HG02588 (cell line): Measurements from ENCODE around the gene TTLL11.

Experiments used
- ATAC-seq: cut with Tn5 transposase; IDR thresholded peaks from one replicate; pipeline ENCODE4 v1.9.1; 2021; ENCODE audit warnings: mild to moderate bottlenecking, moderate library complexity; ENCODE audit not compliant: unreplicated experiment

TTLL11 gene

DNA sequence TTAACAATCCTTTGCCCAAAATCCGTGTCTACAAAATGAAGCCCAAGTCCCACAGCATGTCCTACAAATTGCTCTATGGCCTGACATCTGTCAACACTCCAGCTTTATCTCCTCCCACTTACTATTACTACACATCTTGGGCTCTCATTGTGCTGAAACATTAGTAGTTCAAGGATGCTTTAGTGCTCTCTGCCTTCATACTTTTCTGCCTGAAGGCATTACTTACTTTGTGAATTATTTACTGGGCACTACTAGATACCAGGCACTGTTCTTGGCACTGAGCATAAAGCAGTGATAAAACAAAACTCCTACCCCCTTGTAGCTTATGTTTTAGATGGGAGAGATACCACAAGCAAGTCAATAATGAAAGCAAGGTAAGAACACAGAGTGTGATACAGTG, 113.4 kb downstream of the TTLL11 start:
- no peak for ATAC-seq

DNA sequence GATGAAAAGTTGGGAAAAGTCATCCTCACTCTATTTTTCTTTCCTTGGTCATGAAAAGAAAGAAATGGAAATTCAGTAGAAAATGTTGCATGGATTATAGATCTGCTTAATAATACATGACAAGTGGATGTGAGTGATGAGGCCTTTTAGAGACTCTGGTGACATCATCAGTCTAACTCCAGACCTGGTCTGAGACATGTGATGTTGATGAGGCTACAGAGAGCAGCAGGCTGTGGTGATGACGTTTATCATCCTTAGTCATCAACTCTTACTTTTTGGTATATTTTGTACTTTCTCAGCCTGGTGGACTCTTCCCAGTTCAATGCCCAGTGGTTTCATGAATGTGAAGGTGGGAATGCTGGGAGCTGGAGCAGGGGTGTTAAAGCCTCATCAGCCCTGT, 116.4 kb downstream of the TTLL11 start:
- no peak for ATAC-seq

- no peak for ATAC-seq
Measured at GRCh38 chr9:121975801-121976277, 117.3 kb downstream of the TTLL11 start.

- ATAC-seq: no peak
Measured at GRCh38 chr9:121974421-121974820, 118.7 kb downstream of the TTLL11 start.

GRCh38 chr9:121972501-121972981, 120.6 kb downstream of the TTLL11 start:
- ATAC-seq: peak; percentile 74

GRCh38 chr9:121968056-121968455, 125.1 kb downstream of the TTLL11 start:
- no peak for ATAC-seq

GRCh38 chr9:121966706-121967105, 126.4 kb downstream of the TTLL11 start:
- no peak for ATAC-seq

- no peak for ATAC-seq
Measured at GRCh38 chr9:121963528-121963995, 129.5 kb downstream of the TTLL11 start.

DNA sequence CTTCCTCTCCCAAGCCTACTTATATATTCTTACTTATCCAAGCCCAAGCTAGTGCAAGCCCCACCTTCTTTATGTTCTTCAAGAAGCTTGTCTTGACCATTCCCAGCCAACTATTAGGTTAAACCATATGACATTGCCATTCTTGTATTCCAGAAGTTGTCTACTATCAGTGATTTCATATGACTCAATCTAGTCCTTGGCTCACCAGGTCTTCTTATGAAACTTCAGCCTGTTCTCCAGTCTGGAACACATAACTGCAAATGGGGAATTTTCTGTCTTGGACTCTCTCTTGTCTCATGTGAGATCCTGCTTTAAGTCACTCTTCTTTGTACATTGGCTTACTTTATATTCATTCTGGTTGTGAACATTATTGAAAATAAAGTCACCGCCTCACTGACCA, 130.7 kb downstream of the TTLL11 start:
- ATAC-seq: no peak

GRCh38 chr9:121960665-121961064, 132.4 kb downstream of the TTLL11 start:
- ATAC-seq: no peak

- ATAC-seq: no peak
Measured at GRCh38 chr9:121958530-121958929, 134.6 kb downstream of the TTLL11 start.

- ATAC-seq: no peak
Measured at GRCh38 chr9:121956808-121957207, 136.3 kb downstream of the TTLL11 start.

DNA sequence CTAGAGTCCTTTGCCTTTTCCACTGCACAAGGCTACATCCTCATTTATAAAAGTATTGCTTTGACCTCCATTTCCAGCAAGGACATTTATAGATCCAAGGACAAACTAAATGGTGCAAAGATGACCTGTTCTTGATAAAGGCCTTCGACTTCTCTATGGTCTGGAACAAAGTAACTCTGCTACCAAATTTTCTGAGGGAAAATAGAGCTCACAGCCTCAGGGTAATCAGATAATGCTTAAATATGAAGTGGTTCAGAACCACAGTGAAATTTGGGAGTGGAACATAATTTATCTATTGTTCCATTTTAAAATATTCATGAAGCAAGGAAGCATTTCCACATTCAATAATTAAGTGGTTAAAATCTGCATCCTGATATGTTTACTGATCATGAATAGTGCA, 137.5 kb downstream of the TTLL11 start:
- no peak for ATAC-seq

DNA sequence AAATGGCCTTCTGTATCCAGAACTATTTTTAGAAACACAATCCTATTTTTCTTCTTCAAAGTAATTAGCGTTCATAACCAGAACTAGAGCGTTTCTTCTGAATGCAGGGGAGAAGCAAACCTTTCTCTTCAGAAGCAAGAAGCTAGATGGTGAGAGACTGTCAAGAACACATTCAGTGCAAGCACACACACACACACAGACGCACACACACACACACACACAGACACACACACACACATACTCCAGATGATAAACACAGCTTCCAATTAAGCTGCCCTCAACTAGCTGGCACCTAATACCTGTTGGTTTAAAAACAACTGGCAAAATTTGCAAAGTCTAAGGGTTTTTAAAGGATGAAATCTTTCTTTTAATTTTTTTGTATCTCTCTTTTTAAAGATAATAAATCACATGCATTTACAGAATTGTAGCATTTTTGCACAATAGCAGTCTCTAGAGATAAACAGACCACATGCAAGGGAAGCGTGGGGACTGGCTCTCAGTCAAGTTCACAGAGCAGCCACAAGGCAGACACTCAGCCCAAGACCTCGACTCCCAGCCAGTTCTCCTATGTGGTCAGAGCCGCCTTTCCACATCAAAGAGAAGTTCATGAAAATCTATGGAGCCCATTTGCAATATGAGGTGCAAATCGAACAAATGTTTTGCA, 138.5 kb downstream of the TTLL11 start:
- ATAC-seq: no peak

DNA sequence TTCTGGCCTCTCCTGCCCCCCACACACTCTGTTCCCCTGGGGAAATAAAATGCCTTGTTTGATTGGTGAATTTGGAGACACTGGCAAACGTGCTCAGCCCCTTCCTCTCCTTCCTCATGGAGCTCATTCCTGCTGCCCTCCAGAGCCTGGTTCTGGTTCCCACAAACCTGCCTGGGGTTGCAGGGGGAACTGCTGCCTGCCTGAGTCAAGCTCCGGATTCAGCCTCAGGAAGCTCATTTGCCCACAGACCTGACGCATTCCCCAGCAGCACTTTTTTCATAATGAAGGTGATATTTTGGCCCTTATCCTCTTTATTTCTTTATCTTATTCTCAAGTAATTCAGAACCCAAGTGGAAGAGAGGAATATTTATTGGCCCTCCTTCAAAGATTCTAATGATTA, 140.5 kb downstream of the TTLL11 start:
- ATAC-seq: no peak

DNA sequence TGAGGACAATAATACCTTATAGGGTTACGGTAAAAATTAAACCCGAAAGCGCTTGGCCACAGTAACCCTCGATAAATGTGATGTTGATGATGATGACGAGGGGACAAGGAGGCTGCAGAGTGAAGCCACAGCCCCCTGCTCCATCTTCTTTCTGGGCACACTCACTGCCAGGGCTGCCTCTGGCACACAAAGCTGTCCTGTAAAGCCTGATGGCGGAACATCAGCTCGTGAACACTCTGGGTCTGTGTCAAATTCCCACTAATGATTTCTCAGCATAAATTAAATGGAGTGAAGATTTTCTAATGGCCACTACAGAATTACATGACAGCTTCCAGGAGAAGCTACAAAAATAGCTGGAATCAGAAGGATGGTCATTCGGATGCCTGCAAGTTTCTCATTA, 142.2 kb downstream of the TTLL11 start:
- no peak for ATAC-seq

- ATAC-seq: no peak
Measured at GRCh38 chr9:121950441-121950840, 142.7 kb downstream of the TTLL11 start.

DNA sequence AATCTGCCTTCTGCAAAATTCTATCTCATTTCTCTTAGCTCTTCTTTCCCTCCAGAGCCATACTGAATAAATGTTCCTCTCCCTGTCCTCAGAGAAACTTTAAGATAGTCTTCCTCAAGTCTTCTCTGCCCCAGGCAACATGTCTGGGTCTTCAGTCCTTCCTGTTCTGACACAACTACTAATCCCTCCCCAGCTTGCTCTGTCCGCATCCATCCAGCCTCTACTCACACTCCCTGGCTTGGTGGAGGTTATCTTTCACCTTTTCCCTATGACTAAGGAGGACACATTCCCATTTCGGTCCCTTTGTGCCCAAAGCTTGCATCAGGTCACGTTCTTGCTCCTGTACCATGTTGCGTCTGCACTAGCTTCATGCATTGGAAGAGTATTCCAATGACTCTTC, 143.3 kb downstream of the TTLL11 start:
- no peak for ATAC-seq

DNA sequence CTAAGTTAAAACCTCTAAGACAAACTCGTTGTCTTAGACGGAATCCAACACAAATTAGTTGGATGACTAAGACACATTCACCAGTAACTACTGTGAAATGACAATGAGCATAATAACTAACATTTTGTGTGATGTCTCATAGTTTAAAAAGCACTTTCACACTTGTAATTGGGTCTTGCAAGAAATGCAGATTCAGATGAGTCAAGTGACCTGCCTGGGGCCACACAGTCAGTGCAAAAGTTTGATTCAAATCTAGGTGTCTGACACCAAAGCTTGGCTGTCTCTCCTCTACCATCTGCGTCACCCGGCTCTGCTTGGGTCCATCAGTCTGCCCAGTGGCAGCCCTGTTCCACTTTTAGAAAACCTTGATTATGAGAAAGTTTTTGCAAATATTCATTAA, 143.7 kb downstream of the TTLL11 start:
- no peak for ATAC-seq

DNA sequence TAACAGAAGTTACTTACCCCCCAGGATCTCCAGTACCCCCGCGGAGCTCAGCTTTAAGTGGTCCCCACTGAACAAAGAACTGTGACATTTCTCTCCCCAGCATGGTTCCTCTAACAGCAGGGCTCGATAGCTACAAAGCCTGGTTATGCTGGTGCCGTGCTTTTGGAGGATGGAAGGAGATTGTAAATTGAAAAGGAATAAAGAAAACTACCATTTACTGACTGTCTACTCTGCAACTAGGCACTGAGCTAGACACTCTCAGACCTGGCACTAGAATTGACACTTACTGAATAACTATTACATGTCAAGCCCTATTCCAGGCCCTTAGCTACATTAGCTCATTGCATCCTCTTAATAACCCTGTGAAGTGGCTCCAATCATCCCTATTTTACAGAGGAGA, 145.3 kb downstream of the TTLL11 start:
- no peak for ATAC-seq

DNA sequence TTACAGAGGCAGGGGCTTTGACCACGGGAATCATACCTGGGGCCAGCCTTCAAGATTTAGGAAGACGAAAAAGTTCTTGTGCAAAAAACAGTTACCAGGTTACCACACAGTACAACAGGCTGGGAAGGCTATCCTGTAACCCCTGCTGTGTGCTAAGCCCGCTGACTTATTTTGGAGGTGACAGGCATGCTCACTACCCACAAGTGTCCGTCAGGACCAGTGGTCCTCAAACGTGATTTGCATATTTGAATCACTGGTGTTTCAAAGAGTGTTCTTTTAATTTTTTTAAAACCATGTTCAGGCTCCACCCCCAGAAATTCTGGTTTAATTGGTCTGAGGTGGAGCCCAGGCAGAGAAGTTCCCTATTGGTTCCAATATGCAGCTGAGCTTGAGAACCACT, 146.6 kb downstream of the TTLL11 start:
- ATAC-seq: no peak

DNA sequence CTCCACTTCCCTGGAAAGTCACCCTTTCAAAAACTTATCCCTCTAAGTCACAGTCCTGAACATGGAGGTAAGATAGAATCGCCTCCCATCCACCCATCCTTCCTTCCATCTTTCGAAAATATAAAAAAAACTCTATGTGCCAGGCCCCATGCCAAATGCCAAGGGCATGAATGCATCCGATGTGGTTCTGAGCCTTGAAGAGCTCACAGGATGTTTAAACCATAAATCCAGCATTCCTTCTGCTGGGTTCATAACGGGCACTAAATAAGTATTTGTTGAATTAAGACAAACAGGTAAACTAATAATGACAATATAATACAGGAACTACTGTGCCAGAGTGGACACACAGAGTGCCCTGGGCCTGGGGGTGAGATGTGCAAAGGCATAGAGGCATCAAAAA, 147.3 kb downstream of the TTLL11 start:
- ATAC-seq: no peak

DNA sequence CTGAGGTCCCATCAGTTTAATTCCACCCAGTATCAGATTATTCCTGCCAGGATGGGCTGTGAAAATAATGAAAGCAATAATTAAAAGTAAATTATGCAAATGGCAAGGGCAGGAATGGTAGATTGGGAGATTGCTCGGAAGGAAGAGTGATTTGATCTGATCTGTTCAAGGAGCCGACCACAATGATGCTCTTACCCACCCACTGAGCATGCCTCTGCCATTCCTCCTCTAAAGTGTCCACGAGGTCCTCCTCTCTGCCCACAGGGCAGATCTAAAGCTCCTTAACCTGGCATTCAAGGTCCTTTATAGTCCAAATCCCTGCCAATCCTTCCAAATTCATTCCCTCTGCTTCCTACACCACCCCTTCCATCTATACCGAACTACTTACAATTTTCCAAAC, 147.8 kb downstream of the TTLL11 start:
- no peak for ATAC-seq
